Lower lobe of right lung (tissue), 2 donors: ENCODE results near the gene FOXP1. TPM values are rescaled to one million over a fixed set of nuclear protein-coding genes. Genes with fewer than 3 reads are reported as not detected.
A peak's percentile ranks its signal among the peaks of the same experiment; 100 is the strongest.

Experiments used
- ATAC-seq, 2 donors: fragments of 200-7000 bp; cut with Tn5 transposase; one replicate each; pipeline ENCODE4 v1.9.1; 2020 to 2022; ENCODE audit warnings: mild to moderate bottlenecking in 2 of 2, moderate library complexity in 2 of 2
- DNase-seq: peaks from one replicate; pipeline ENCODE4 v3.0.0-alpha.2; 2020
- H3K27ac ChIP-seq: fragments of 200-600 bp; one replicate; pipeline ENCODE4 v1.8.0; 2022
- H3K27me3 ChIP-seq: fragments of 200-600 bp; one replicate; pipeline ENCODE4 v1.8.0; 2022; ENCODE audit warnings: low read depth
- H3K36me3 ChIP-seq: fragments of 200-600 bp; one replicate; pipeline ENCODE4 v1.8.0; 2022; ENCODE audit warnings: mild to moderate bottlenecking
- H3K4me1 ChIP-seq: fragments of 200-600 bp; one replicate; pipeline ENCODE4 v1.8.0; 2022
- H3K4me3 ChIP-seq: fragments of 200-600 bp; one replicate; pipeline ENCODE4 v1.8.0; 2022; ENCODE audit warnings: mild to moderate bottlenecking
- H3K9me3 ChIP-seq: fragments of 200-600 bp; one replicate; pipeline ENCODE4 v1.8.0; 2022
- intact Hi-C: fragments of 100-400 bp; cut with DNase I; formaldehyde crosslinking; loops from one replicate; pipeline ENCODE4 v1.11.0; 2022
- total RNA-seq: library from RNA; stranded (reverse); fragmentation: NEBNext Ultra II Directional; extraction: Animal tissue kit (Norgen Biotek cat#: 25700); gene quantifications from one replicate; pipeline ENCODE4 v1.2.1, GENCODE V29; 2021
- TF ChIP-seq, protein P1 (sequence below): fragments of 200-600 bp; IDR thresholded peaks from one replicate; pipeline ENCODE4 v1.8.0; 2022; ENCODE audit warnings: antibody characterized with exemption, mild to moderate bottlenecking
- donor health status: DM: no; HTN: yes; CAD: no; lungs with severe emphysema.

The FOXP1 gene
- total RNA-seq, 1 donor from 2014 or later: 138 TPM

DNA sequence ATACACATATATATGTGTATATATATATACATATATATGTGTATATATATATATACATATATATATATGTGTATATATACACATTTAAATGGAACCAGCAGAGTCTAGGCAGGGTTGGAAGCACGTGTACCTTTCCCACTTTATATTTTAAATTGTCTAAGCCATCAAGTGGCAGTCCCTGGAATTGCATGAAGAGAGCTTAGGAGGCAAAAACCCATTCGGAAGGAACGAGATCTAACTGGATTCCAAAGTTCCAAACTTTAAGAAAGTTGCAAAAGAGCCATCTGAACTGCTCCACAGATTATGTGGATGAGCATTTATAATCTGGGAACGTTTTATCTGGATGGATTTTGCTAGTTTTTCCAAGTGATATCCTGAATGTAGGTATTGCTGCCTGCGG, 186.5 kb downstream of the FOXP1 start:
- peak; percentile 50 to 66 for ATAC-seq
- Histone ChIP-seq H3K4me1 (peaks cover 41% of the 10 kb centered on the region), H3K27me3 (no peaks in the 10 kb centered on the region), H3K27ac (no peak overlapping the region), H3K36me3 (no peaks in the 10 kb centered on the region), H3K4me3 (no peak overlapping the region), H3K9me3 (no peaks in the 10 kb centered on the region)
- TF ChIP-seq, protein P1, sequence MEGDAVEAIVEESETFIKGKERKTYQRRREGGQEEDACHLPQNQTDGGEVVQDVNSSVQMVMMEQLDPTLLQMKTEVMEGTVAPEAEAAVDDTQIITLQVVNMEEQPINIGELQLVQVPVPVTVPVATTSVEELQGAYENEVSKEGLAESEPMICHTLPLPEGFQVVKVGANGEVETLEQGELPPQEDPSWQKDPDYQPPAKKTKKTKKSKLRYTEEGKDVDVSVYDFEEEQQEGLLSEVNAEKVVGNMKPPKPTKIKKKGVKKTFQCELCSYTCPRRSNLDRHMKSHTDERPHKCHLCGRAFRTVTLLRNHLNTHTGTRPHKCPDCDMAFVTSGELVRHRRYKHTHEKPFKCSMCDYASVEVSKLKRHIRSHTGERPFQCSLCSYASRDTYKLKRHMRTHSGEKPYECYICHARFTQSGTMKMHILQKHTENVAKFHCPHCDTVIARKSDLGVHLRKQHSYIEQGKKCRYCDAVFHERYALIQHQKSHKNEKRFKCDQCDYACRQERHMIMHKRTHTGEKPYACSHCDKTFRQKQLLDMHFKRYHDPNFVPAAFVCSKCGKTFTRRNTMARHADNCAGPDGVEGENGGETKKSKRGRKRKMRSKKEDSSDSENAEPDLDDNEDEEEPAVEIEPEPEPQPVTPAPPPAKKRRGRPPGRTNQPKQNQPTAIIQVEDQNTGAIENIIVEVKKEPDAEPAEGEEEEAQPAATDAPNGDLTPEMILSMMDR: peak; percentile 66
- intact Hi-C loops: no loop called here
- DNase-seq: no peak

DNA sequence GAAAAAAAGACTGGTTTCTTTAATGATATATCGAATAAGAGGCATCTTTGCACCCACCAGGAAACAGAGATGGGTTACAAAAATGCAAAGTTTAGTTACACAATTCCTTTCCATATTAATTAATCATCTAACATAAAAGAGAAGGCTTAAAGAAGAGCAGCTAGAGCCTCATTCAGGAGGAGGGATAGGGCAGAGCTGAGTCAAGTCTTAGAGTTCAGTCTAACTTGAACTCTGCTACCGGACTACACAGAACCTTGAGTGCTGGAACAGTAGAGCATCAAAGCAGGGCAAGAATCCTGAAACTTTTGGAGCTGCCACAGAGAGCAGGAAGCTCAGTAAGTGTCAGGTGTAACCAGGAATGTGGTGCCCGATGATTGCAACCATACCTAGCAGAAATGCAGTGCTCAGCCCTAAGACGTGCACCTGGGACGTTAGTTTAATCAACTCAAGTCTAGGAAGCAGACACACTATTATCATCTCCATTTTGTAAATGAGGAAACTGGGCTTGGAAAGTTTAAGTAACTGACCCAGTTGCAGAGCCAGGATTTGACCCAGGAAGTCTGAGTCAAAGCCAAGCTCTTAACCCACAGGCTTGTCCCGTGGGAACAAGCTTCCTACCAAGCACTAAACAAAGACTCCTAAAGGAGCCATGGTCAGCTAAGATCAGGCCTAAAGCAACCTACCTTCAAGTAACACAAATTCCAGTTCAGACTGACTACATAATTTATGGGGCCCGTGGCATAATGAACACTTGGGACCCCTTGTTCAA, 187.4 kb downstream of the FOXP1 start:
- H3K4me1 ChIP-seq: peaks cover 45% of the 10 kb centered on the region
- intact Hi-C loops: no loop called here
- no peaks in the 10 kb centered on the region for H3K9me3 ChIP-seq
- peak overlapping the region; percentile 14 for H3K27ac ChIP-seq
- DNase-seq (no peak), ATAC-seq (peak; percentile 51 to 59)
- TF ChIP-seq, protein P1: no peak
- H3K36me3 ChIP-seq: no peaks in the 10 kb centered on the region
- H3K27me3 ChIP-seq: no peaks in the 10 kb centered on the region
- H3K4me3 ChIP-seq: no peak overlapping the region

DNA sequence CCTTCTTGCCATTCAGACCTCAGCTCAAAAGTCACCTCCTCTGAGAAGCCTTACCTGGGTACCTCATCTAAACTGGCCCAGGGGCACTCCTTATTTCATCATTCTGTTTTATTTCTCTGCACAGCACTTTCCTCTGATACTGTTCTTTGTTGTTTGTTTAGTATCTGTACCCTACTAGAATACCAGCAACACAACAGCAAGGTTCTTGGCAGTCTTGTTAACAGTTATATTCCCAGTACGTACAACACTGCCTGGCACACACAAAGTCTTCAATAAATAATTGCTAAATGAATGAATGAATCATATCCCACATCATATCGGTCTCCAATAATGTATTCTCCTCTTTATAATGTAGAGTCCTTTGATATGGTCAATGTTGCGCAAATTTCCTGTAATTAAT, 188.1 kb downstream of the FOXP1 start:
- no peaks in the 10 kb centered on the region for H3K36me3 ChIP-seq
- H3K9me3 ChIP-seq: no peaks in the 10 kb centered on the region
- H3K27me3 ChIP-seq: no peaks in the 10 kb centered on the region
- H3K27ac ChIP-seq: no peak overlapping the region
- H3K4me3 ChIP-seq: no peak overlapping the region
- H3K4me1 ChIP-seq: peaks cover 51% of the 10 kb centered on the region
- ATAC-seq: no peak
- no peak for DNase-seq
- TF ChIP-seq, protein P1: no peak
- intact Hi-C loops: no loop called here

DNA sequence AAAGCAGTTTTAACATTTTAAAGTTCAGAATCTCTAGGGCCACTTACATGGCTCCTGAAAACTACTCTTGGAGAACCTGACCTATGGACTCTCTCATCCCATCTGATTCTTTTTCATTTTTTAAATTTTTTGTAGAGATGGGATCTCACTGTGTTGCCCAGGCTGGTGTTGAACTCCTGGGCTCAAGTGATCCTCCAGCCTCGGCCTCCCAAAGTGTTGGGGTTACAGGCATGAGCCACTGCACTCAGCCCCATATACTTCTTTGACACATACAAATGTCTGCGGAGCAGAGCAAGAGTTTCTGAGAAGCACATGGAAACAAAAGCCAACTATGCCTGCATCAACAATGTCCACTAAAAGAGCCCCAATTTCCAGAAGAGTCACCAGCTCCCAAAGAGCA, 189.8 kb downstream of the FOXP1 start:
- Histone ChIP-seq H3K4me1 (peaks cover 61% of the 10 kb centered on the region), H3K9me3 (no peaks in the 10 kb centered on the region), H3K36me3 (no peaks in the 10 kb centered on the region), H3K4me3 (no peak overlapping the region), H3K27ac (no peak overlapping the region), H3K27me3 (no peaks in the 10 kb centered on the region)
- ATAC-seq (no peak), DNase-seq (no peak)
- TF ChIP-seq, protein P1: no peak
- intact Hi-C loops: no loop called here

DNA sequence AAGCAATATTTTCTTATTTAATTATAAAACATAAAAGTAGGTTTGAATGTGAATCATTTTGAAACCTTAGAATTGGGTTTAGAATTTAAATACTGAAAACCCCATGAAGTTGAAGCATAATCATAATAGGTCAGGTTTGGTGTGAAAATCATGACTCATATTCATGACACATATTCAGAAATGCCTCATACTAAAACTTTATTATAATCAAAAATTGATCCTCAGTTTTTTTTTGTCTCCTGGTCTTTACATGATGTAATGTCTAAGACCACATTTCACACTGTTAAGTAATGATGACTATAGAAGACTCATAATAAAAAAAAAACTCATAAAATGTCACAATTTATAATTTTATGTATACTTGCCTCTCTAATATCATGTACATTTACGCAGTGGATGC, 190.4 kb downstream of the FOXP1 start:
- no peak for ATAC-seq
- Histone ChIP-seq H3K4me3 (no peak overlapping the region), H3K27me3 (no peaks in the 10 kb centered on the region), H3K36me3 (no peaks in the 10 kb centered on the region), H3K4me1 (peaks cover 59% of the 10 kb centered on the region), H3K27ac (no peak overlapping the region), H3K9me3 (no peaks in the 10 kb centered on the region)
- intact Hi-C loops: no loop called here
- TF ChIP-seq, protein P1: no peak
- DNase-seq: no peak
